ENCODE measurements around the gene UPK1B. TPM values are rescaled to one million over a fixed set of nuclear protein-coding genes. Genes with fewer than 3 reads are reported as not detected.

Gene UPK1B
- total RNA-seq, 2 experiments from 2014 or later: 0.21 TPM; not detected in 1

GRCh38 chr3:119228373-119229145 lies 55.2 kb downstream of the UPK1B start:
- Mint-ChIP-seq H3K36me3 (ENCODE audit: low read depth) (peaks cover 53% of the 10 kb centered on the region), H3K4me3 (no peak overlapping the region), H3K27ac (peak overlapping the region; percentile 50), H3K27me3 (ENCODE audit: low read depth) (no peaks in the 10 kb centered on the region), H3K9me3 (no peaks in the 10 kb centered on the region), H3K4me1 (ENCODE audit: low read depth) (peaks cover 73% of the 10 kb centered on the region)
- CTCF ChIA-PET: no interaction called here
- intact Hi-C loops (cut with micrococcal nuclease): loop anchor here (1.0 to 10.0 kb wide), 3 partner anchors 8 to 1516 kb away; partner anchors contain the start of genes GTF2E1 and RABL3
- no peak for DNase-seq

GRCh38 chr3:119229190-119229589 lies 55.8 kb downstream of the UPK1B start:
- no peak for DNase-seq
- CTCF ChIA-PET: no interaction called here
- Mint-ChIP-seq H3K9me3 (no peaks in the 10 kb centered on the region), H3K27ac (peak overlapping the region; percentile 50), H3K27me3 (ENCODE audit: low read depth) (no peaks in the 10 kb centered on the region), H3K4me3 (no peak overlapping the region), H3K36me3 (ENCODE audit: low read depth) (peaks cover 47% of the 10 kb centered on the region), H3K4me1 (ENCODE audit: low read depth) (peaks cover 71% of the 10 kb centered on the region)
- intact Hi-C loops (cut with micrococcal nuclease): loop anchor here (10.0 kb wide), 1 partner anchor 1516 kb away; the partner anchor contains the start of genes GTF2E1 and RABL3

- Mint-ChIP-seq H3K4me1 (ENCODE audit: low read depth) (peaks cover 75% of the 10 kb centered on the region), H3K27ac (no peak overlapping the region), H3K36me3 (ENCODE audit: low read depth) (peaks cover 52% of the 10 kb centered on the region), H3K4me3 (no peak overlapping the region), H3K9me3 (no peaks in the 10 kb centered on the region), H3K27me3 (ENCODE audit: low read depth) (no peaks in the 10 kb centered on the region)
- no peak for DNase-seq
- CTCF ChIA-PET: interaction anchor here (0.8 to 1.6 kb wide), 2 partner anchors 11 to 84 kb away, joined by 3 to 7 read pairs; partner anchors contain the start of genes B4GALT4 and TEX55
- intact Hi-C loops (cut with micrococcal nuclease): loop anchor here (10.0 kb wide), 1 partner anchor 1115 kb away; the partner anchor contains the start of gene LRRC58
Observed at GRCh38 chr3:119230071-119230470, 56.7 kb downstream of the UPK1B start.

- DNase-seq: no peak
- no peak overlapping the region for H3K4me3 Mint-ChIP-seq
Observed at GRCh38 chr3:119230745-119231144, 57.3 kb downstream of the UPK1B start.

GRCh38 chr3:119234610-119235009 lies 61.2 kb downstream of the UPK1B start:
- no peak for DNase-seq
- peaks cover 75% of the 10 kb centered on the region for H3K4me1 Mint-ChIP-seq (ENCODE audit: low read depth)
- CTCF ChIA-PET: interaction anchor here (0.8 kb wide), 1 partner anchor 88 kb away, joined by 3 read pairs; no protein-coding TSS in a partner anchor
- H3K27ac Mint-ChIP-seq: peak overlapping the region; percentile 60
- H3K36me3 Mint-ChIP-seq (ENCODE audit: low read depth): peaks cover 39% of the 10 kb centered on the region
- intact Hi-C loops (cut with micrococcal nuclease): loop anchor here (1.0 to 10.0 kb wide), 3 partner anchors 15 to 1110 kb away; partner anchors contain the start of gene LRRC58
- H3K27me3 Mint-ChIP-seq (ENCODE audit: low read depth): no peaks in the 10 kb centered on the region
- no peaks in the 10 kb centered on the region for H3K9me3 Mint-ChIP-seq
- no peak overlapping the region for H3K4me3 Mint-ChIP-seq

More at GRCh38 chr3:119230745-119231144, 57.3 kb downstream of the UPK1B start:
- Mint-ChIP-seq H3K4me1 (ENCODE audit: low read depth) (peaks cover 82% of the 10 kb centered on the region), H3K27me3 (ENCODE audit: low read depth) (no peaks in the 10 kb centered on the region), H3K27ac (no peak overlapping the region), H3K9me3 (no peaks in the 10 kb centered on the region), H3K36me3 (ENCODE audit: low read depth) (peaks cover 58% of the 10 kb centered on the region)
- CTCF ChIA-PET: interaction anchor here (0.8 to 1.6 kb wide), 3 partner anchors 9 to 85 kb away, joined by 3 to 7 read pairs (median 5); partner anchors contain the start of genes B4GALT4 and TEX55
- intact Hi-C loops (cut with micrococcal nuclease): loop anchor here (10.0 kb wide), 1 partner anchor 1114 kb away; the partner anchor contains the start of gene LRRC58

GRCh38 chr3:119235151-119235550 lies 61.8 kb downstream of the UPK1B start:
- CTCF ChIA-PET: interaction anchor here (0.8 kb wide), 1 partner anchor 87 kb away, joined by 3 read pairs; no protein-coding TSS in a partner anchor
- H3K36me3 Mint-ChIP-seq (ENCODE audit: low read depth): peaks cover 35% of the 10 kb centered on the region
- H3K27ac Mint-ChIP-seq: peak overlapping the region; percentile 60
- peaks cover 78% of the 10 kb centered on the region for H3K4me1 Mint-ChIP-seq (ENCODE audit: low read depth)
- no peak for DNase-seq
- H3K9me3 Mint-ChIP-seq: no peaks in the 10 kb centered on the region
- no peaks in the 10 kb centered on the region for H3K27me3 Mint-ChIP-seq (ENCODE audit: low read depth)
- intact Hi-C loops (cut with micrococcal nuclease): loop anchor here (5.0 to 10.0 kb wide), 2 partner anchors 278 to 1110 kb away; partner anchors contain the start of gene LRRC58
- H3K4me3 Mint-ChIP-seq: no peak overlapping the region

- H3K27me3 Mint-ChIP-seq (ENCODE audit: low read depth): no peaks in the 10 kb centered on the region
- intact Hi-C loops (cut with micrococcal nuclease): loop anchor here (1.0 to 10.0 kb wide), 3 partner anchors 8 to 1108 kb away; partner anchors contain the start of gene LRRC58
- peaks cover 67% of the 10 kb centered on the region for H3K4me1 Mint-ChIP-seq (ENCODE audit: low read depth)
- CTCF ChIA-PET: interaction anchor here (0.9 to 1.5 kb wide), 4 partner anchors 10 to 353 kb away, joined by 3 to 5 read pairs (median 4); no protein-coding TSS in a partner anchor
- DNase-seq: peak; percentile 56
- peaks cover 26% of the 10 kb centered on the region for H3K36me3 Mint-ChIP-seq (ENCODE audit: low read depth)
- H3K27ac Mint-ChIP-seq: peak overlapping the region; percentile 30
- peak overlapping the region; percentile 17 for H3K4me3 Mint-ChIP-seq
- H3K9me3 Mint-ChIP-seq: no peaks in the 10 kb centered on the region
Observed at GRCh38 chr3:119236756-119237155, 63.4 kb downstream of the UPK1B start.

GRCh38 chr3:119237299-119237698 lies 63.9 kb downstream of the UPK1B start:
- DNase-seq: no peak
- Mint-ChIP-seq H3K27me3 (ENCODE audit: low read depth) (no peaks in the 10 kb centered on the region), H3K4me3 (no peak overlapping the region), H3K9me3 (no peaks in the 10 kb centered on the region), H3K4me1 (ENCODE audit: low read depth) (peaks cover 62% of the 10 kb centered on the region), H3K36me3 (ENCODE audit: low read depth) (peaks cover 26% of the 10 kb centered on the region), H3K27ac (peak overlapping the region; percentile 41)
- CTCF ChIA-PET: interaction anchor here (0.9 to 1.5 kb wide), 4 partner anchors 10 to 353 kb away, joined by 3 to 5 read pairs (median 4); no protein-coding TSS in a partner anchor
- intact Hi-C loops (cut with micrococcal nuclease): loop anchor here (5.0 to 10.0 kb wide), 2 partner anchors 280 to 1108 kb away; partner anchors contain the start of gene LRRC58

- H3K9me3 Mint-ChIP-seq: no peaks in the 10 kb centered on the region
- DNase-seq: no peak
- peaks cover 52% of the 10 kb centered on the region for H3K4me1 Mint-ChIP-seq (ENCODE audit: low read depth)
- CTCF ChIA-PET: no interaction called here
- H3K27me3 Mint-ChIP-seq (ENCODE audit: low read depth): no peaks in the 10 kb centered on the region
- H3K4me3 Mint-ChIP-seq: peak overlapping the region; percentile 88
- peaks cover 22% of the 10 kb centered on the region for H3K36me3 Mint-ChIP-seq (ENCODE audit: low read depth)
- intact Hi-C loops (cut with micrococcal nuclease): loop anchor here (5.0 to 10.0 kb wide), 2 partner anchors 281 to 1106 kb away; partner anchors contain the start of gene LRRC58
- H3K27ac Mint-ChIP-seq: peak overlapping the region; percentile 91
Observed at GRCh38 chr3:119238363-119238762, 65.0 kb downstream of the UPK1B start.

- Mint-ChIP-seq H3K4me1 (ENCODE audit: low read depth) (peaks cover 45% of the 10 kb centered on the region), H3K27me3 (ENCODE audit: low read depth) (no peaks in the 10 kb centered on the region), H3K36me3 (ENCODE audit: low read depth) (peaks cover 22% of the 10 kb centered on the region), H3K4me3 (peak overlapping the region; percentile 88), H3K27ac (peak overlapping the region; percentile 96), H3K9me3 (no peaks in the 10 kb centered on the region)
- intact Hi-C loops (cut with micrococcal nuclease): loop anchor here (5.0 to 10.0 kb wide), 2 partner anchors 282 to 1105 kb away; partner anchors contain the start of gene LRRC58
- CTCF ChIA-PET: interaction anchor here (0.6 to 3.2 kb wide), 12 partner anchors 8 to 355 kb away, joined by 3 to 89 read pairs (median 4); partner anchors contain the start of gene TEX55
- no peak for DNase-seq
Observed at GRCh38 chr3:119239206-119239820, 65.9 kb downstream of the UPK1B start.

- Mint-ChIP-seq H3K27me3 (ENCODE audit: low read depth) (no peaks in the 10 kb centered on the region), H3K4me3 (peak overlapping the region; percentile 88), H3K4me1 (ENCODE audit: low read depth) (peaks cover 38% of the 10 kb centered on the region), H3K27ac (peak overlapping the region; percentile 96), H3K9me3 (no peaks in the 10 kb centered on the region), H3K36me3 (ENCODE audit: low read depth) (peaks cover 15% of the 10 kb centered on the region)
- DNase-seq: peak; percentile 73
- CTCF ChIA-PET: interaction anchor here (1.0 to 3.2 kb wide), 24 partner anchors 9 to 440 kb away, joined by 3 to 89 read pairs (median 5); partner anchors contain the start of genes ARHGAP31, IGSF11 and TEX55
- intact Hi-C loops (cut with micrococcal nuclease): loop anchor here (1.0 to 2.0 kb wide), 6 partner anchors 21 to 855 kb away; partner anchors contain the start of genes COX17, GSK3B and TMEM39A
Observed at GRCh38 chr3:119240101-119240590, 66.7 kb downstream of the UPK1B start.
